Globus pallidus (tissue), 1 donor: Measurements from ENCODE around the gene MAST4.

Source experiments
- DNase-seq: peaks from one replicate; pipeline ENCODE4 v3.0.0-alpha.2; 2015; ENCODE audit warnings: low spot score

The MAST4 gene

DNA sequence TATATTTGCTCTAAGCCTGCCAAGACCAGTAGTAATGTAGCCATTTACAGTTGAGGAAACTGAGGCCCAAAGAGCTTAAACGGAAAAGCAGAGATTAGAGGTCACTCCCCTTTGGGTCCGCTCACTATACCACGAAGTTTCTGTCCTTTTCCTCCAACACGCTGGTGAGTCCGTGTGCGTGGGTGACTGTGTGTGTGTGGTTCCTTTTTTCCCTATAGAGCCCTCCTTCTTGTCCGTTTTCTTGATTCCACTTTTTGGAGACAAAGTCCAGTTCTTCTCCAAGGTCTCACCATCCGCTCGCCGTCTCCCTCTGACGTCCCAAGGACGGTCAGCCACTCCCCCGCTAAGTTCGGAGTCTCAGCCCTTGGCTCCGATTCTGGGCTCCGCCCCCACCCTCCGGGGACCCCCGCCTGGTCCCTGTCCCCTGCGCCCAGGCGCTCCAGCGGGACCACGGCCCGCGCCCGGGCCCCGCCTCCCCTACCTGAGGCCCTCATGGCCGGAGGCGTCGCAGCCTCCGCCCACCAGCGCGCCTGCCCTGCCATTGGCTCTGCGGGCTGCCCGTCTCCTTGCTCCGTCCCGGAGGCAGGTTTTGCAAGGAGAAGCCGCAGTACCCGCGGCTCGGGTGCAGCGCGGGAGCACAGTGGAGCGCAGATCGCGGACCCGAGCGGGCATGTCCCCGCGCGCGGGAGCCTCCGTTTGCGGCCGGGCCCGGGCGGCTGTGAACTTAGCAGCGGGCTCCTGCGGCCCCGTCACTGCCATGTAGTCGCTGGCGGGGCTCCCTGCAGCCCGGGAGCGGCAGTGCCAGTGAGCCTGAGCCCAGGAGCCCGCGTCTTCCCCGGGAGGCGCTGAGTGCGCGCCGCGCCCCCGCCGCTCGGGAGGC, at the start of gene MAST4:
TSS of gene MAST4 (plus strand) at position 638 of the 880 bp plus-strand sequence. CDS start 263 bp downstream, outside the sequence.
- peak; percentile 57 for DNase-seq

- DNase-seq, result no peak
These were observed 49.7 kb upstream of the MAST4 start for GRCh38 chr5:66546541-66546940.

DNA sequence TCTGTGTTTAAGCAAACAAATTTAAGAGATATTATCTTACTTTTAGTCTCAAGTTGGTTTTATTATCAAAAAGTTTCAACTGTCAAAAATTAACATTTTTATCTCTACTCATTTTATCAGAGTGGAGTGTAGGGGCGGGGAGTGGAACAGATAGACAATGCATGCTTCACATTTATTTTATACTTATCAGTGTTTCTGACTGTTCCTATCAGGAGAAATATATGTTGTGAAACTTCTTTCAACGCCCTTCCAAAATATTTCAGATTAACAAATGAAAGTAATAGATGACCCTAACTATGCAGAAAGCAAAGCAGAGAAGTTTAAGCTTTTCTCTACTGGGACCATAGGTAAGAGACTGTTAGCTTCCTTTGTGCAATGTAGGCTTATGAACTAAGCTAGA, 44.9 kb upstream of the MAST4 start:
- DNase-seq, result no peak

DNA sequence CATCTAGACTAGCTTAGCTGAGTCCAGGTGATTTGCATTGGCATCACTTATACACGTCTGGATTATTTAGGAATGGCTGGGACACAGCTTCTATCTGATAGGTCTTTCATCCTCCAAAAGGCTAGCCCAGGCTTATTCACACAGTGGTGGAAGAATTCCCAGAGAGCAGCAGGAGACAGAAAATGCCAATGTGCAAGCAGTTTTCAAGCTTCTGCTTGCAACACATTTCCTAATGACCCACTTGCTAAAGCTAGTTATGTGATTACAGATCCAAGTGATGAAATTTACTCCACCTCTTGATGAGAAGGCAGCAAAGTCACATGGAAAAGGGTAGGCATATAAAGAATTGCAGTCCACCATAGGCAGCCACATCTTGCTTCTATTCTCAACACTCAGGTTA, 44.2 kb upstream of the MAST4 start:
- DNase-seq, result no peak

DNA sequence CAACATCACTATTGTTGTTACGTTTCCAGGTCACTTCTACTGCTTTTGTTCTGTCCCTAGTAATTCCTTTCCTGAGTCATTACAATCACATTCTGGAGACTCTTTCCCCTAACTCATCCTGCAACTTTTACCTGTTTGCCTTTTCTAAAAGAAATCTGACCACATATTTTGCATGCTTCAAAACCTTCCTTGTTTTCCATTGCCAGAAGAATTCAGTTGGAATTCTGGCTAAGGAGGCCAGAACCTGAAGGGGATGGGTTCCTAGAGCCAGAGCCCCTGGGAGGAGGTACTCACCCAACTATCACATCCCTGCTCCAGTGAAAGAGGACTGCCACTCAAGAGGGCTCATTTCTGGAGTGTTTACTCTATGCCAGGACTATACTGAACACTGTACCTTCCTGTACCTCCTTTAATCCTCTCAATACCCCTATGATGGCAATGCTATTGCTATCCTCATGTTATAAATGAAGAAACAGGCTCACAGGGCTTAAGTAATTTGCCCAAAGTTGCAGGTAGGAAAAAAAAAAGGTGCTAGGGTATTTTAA, 42.8 kb upstream of the MAST4 start:
- DNase-seq, result no peak

- peak; percentile 2 for DNase-seq
These were observed 42.1 kb upstream of the MAST4 start for GRCh38 chr5:66553916-66554575.

GRCh38 chr5:66554884-66555283, 41.3 kb upstream of the MAST4 start:
- no peak for DNase-seq

DNA sequence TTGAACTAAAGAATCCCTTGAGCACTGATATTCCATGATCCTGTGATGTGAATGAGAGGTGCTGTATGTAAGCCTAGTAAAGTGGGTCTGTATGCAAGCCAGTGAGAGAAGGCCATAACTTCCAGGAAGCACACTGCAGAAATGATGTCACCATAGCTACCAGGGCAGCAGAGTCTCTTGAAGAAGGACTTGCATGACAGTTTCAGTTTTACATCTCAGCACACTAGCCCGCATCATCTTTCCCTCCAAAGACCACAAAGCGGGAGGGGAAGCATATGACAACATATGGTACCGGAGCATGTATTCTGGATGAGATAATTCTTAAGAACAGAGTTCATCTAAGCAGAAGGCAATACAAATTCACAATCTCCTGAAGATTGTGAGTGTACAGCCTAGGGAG, 37.6 kb upstream of the MAST4 start:
- DNase-seq, result no peak

DNA sequence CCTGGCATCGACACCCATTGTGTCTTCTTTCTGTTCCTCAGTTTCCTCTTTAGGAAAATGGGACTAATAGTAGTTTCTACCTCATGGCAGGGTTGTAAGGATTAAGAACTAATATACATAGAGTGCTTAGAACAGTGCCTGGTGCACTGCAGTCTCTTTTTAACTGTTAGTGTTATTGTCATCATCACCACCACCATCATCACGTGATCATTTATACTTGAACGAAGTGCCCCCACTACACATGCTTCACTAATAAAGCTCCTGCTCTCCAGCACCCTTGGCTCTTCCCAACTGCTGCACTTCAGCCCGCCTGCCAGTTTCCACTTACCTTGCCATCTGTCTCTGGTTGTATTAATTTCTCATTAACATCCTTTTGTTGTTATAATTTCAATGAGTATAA, 35.8 kb upstream of the MAST4 start:
- no peak for DNase-seq

GRCh38 chr5:66561256-66561990, 34.8 kb upstream of the MAST4 start:
- no peak for DNase-seq

DNA sequence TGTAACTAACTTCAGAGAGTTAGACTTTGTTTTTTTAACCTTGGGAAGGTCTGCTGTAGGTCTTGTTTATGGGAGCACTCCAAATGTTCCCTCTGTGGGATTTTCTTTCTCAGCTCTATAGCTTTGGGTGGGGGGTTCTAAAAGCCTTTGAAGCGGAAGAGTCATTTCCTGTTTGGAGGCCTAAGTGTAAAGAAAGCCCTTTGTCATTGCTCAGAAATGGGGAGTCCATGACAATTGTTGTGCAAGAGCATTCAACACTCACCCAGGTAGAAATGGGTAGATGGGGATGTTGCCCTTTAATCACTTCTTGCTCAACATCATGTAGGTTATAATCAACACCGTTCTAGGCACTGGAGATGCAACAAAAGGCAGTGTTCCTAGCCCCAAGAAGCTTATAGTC, 30.3 kb upstream of the MAST4 start:
- DNase-seq, result no peak

- DNase-seq, result no peak
These were observed 28.7 kb upstream of the MAST4 start for GRCh38 chr5:66567474-66567873.

- no peak for DNase-seq
These were observed 26.0 kb upstream of the MAST4 start for GRCh38 chr5:66570201-66570600.

GRCh38 chr5:66573733-66574132, 22.5 kb upstream of the MAST4 start:
- DNase-seq, result no peak

GRCh38 chr5:66582499-66583165, 13.6 kb upstream of the MAST4 start:
- DNase-seq, result no peak

DNA sequence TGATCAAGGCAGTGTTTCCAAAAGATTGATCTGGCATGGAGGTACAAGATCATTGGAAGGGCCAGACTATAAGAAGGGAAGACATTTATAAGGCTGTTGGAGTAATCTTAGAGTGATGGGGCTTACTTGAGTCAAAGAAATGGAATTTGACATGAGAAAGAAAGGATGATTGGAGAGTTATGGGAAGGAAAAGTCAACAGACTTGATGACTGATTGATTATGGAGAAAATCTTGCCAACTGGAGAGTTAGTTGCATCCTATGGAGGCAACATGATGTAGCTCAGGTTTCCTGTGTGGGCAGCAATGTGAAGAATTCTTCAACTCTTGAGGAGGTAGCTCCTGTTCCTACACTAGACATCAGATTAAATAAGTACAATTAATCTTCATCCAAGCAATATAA, 10.9 kb upstream of the MAST4 start:
- DNase-seq, result no peak

DNA sequence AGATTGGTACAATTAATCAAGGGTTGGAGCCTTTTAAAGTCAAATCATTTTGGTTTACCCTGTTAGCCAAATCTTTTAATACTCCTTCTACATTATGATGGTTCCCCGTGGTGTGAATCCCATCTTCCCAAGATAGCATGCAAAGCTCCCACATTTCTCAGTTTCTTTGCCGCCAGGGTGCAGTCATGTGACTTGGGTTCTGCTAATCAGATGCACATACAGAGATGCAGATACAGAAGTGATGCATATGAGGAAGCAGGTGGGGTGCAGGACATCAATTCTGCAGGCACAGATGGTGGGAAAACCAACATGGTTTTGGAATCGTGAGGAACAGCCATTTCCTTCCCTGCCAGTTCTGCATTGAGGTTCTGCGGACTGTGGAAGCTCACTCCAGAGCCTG, 8.4 kb upstream of the MAST4 start:
- DNase-seq, result no peak

- no peak for DNase-seq
These were observed 516 bp downstream of the MAST4 start for GRCh38 chr5:66596636-66597182.

GRCh38 chr5:66597183-66597757, 1.1 kb downstream of the MAST4 start:
- peak; percentile 5 for DNase-seq

DNA sequence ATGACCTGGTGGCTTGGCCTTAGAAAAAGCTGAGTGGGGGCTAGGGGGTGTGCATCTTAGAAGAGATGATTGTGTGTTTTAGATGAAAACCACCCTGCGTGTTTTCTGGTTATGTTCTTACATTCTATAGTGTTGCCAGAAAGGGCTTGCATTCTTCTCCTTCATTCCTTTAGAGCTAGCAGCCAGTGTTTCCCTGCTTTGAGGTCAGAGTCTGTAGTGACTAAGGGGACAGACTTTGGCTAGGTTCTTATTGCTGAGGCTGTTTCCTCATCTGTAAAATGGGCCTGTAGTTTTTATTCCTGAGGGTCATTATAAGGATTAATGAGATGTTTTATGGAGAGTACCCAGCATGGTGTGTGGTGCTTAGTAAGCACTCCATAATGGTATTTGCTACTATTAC, 6.4 kb downstream of the MAST4 start:
- DNase-seq, result no peak

- no peak for DNase-seq
These were observed 7.0 kb downstream of the MAST4 start for GRCh38 chr5:66603164-66603563.
